ENCODE data around the gene GCLM. TPM values are rescaled to one million over a fixed set of nuclear protein-coding genes. Genes with fewer than 3 reads are reported as not detected.
"Not testable (repeated sequence)": the region's sequence is repeated elsewhere in the genome, so short reads cannot be mapped to it uniquely, and the experiment has no call there.

Gene GCLM
- total and polyA plus RNA-seq, 5 donors, result 3.8 to 10.4 (median 9.9) TPM

- DNase-seq; H3K27ac ChIP-seq (ENCODE audit: low read length); ATAC-seq; H3K4me1 ChIP-seq (ENCODE audit: control insufficient read depth, insufficient read depth, low read length); H3K9me3 ChIP-seq (ENCODE audit: control insufficient read depth, low read length); H3K4me3 ChIP-seq (ENCODE audit: low read length); H3K27me3 ChIP-seq (ENCODE audit: control insufficient read depth, insufficient read depth); intact Hi-C loops (cut with DNase I): not testable (repeated sequence)
- WGBS, result 95% methylated on average over 3 of the region's 3 CpGs
Observed at GRCh38 chr1:93910880-93911279, 1.6 kb upstream of the GCLM start.

- H3K27me3 ChIP-seq (ENCODE audit: control insufficient read depth, insufficient read depth), result no peaks in the 10 kb centered on the region
- intact Hi-C loops (cut with DNase I), result no loop called here
- H3K4me1 ChIP-seq (ENCODE audit: control insufficient read depth, insufficient read depth, low read length), result no peaks in the 10 kb centered on the region
- DNase-seq (no peak), ATAC-seq (no peak)
- 94% methylated on average over 4 of the region's 4 CpGs for WGBS
- no peaks in the 10 kb centered on the region for H3K9me3 ChIP-seq (ENCODE audit: control insufficient read depth, low read length)
- H3K27ac ChIP-seq (ENCODE audit: low read length), result no peak overlapping the region
- no peak overlapping the region for H3K4me3 ChIP-seq (ENCODE audit: low read length)
Observed at GRCh38 chr1:93910305-93910704, 1.1 kb upstream of the GCLM start.

- peak; percentile 42 to 54 for ATAC-seq
- Histone ChIP-seq H3K4me3 (ENCODE audit: low read length) (peak overlapping the region; percentile 60), H3K4me1 (ENCODE audit: control insufficient read depth, insufficient read depth, low read length) (no peaks in the 10 kb centered on the region), H3K27me3 (ENCODE audit: control insufficient read depth, insufficient read depth) (no peaks in the 10 kb centered on the region), H3K27ac (ENCODE audit: low read length) (peak overlapping the region; percentile 71), H3K9me3 (ENCODE audit: control insufficient read depth, low read length) (no peaks in the 10 kb centered on the region)
- DNase-seq, result peak; percentile 38 to 74 (median 58)
- intact Hi-C loops (cut with DNase I), result no loop called here
- under 1% methylated on average over 49 of the region's 49 CpGs for WGBS
Observed at GRCh38 chr1:93908394-93909145, 660 bp downstream of the GCLM start.

GRCh38 chr1:93907718-93908117, 1.5 kb downstream of the GCLM start:
- 57% methylated on average over 3 of the region's 3 CpGs for WGBS
- H3K4me3 ChIP-seq (ENCODE audit: low read length), result peak overlapping the region; percentile 60
- DNase-seq (peak in 2 of 3 donors; percentile 27 to 66), ATAC-seq (no peak)
- intact Hi-C loops (cut with DNase I), result no loop called here
- no peak overlapping the region for H3K27ac ChIP-seq (ENCODE audit: low read length)
- no peaks in the 10 kb centered on the region for H3K9me3 ChIP-seq (ENCODE audit: control insufficient read depth, low read length)
- no peaks in the 10 kb centered on the region for H3K27me3 ChIP-seq (ENCODE audit: control insufficient read depth, insufficient read depth)
- H3K4me1 ChIP-seq (ENCODE audit: control insufficient read depth, insufficient read depth, low read length), result no peaks in the 10 kb centered on the region

GRCh38 chr1:93906480-93906879, 2.8 kb downstream of the GCLM start:
- ATAC-seq (no peak), DNase-seq (no peak)
- no peak overlapping the region for H3K4me3 ChIP-seq (ENCODE audit: low read length)
- no peaks in the 10 kb centered on the region for H3K4me1 ChIP-seq (ENCODE audit: control insufficient read depth, insufficient read depth, low read length)
- intact Hi-C loops (cut with DNase I), result no loop called here
- no peak overlapping the region for H3K27ac ChIP-seq (ENCODE audit: low read length)
- no peaks in the 10 kb centered on the region for H3K9me3 ChIP-seq (ENCODE audit: control insufficient read depth, low read length)
- H3K27me3 ChIP-seq (ENCODE audit: control insufficient read depth, insufficient read depth), result no peaks in the 10 kb centered on the region
- WGBS, result 94% methylated on average over 3 of the region's 3 CpGs

GRCh38 chr1:93905734-93906133, 3.5 kb downstream of the GCLM start:
- no peaks in the 10 kb centered on the region for H3K27me3 ChIP-seq (ENCODE audit: control insufficient read depth, insufficient read depth)
- ATAC-seq, result no peak
- DNase-seq, result no peak
- H3K9me3 ChIP-seq (ENCODE audit: control insufficient read depth, low read length), result no peaks in the 10 kb centered on the region
- H3K4me3 ChIP-seq (ENCODE audit: low read length), result no peak overlapping the region
- no peak overlapping the region for H3K27ac ChIP-seq (ENCODE audit: low read length)
- no peaks in the 10 kb centered on the region for H3K4me1 ChIP-seq (ENCODE audit: control insufficient read depth, insufficient read depth, low read length)
- intact Hi-C loops (cut with DNase I), result no loop called here
- WGBS, result 91% methylated on average over 2 of the region's 2 CpGs

- Histone ChIP-seq H3K9me3 (ENCODE audit: control insufficient read depth, low read length) (no peaks in the 10 kb centered on the region), H3K4me1 (ENCODE audit: control insufficient read depth, insufficient read depth, low read length) (no peaks in the 10 kb centered on the region), H3K4me3 (ENCODE audit: low read length) (no peak overlapping the region), H3K27me3 (ENCODE audit: control insufficient read depth, insufficient read depth) (no peaks in the 10 kb centered on the region), H3K27ac (ENCODE audit: low read length) (no peak overlapping the region)
- DNase-seq (no peak), ATAC-seq (no peak)
- intact Hi-C loops (cut with DNase I), result no loop called here
- WGBS, result 96% methylated on average over 1 of the region's 1 CpG
Observed at GRCh38 chr1:93905051-93905450, 4.2 kb downstream of the GCLM start.

GRCh38 chr1:93904228-93904627, 5.0 kb downstream of the GCLM start:
- no peak overlapping the region for H3K4me3 ChIP-seq (ENCODE audit: low read length)
- ATAC-seq, result no peak
- intact Hi-C loops (cut with DNase I), result no loop called here
- no peak overlapping the region for H3K27ac ChIP-seq (ENCODE audit: low read length)
- no peaks in the 10 kb centered on the region for H3K4me1 ChIP-seq (ENCODE audit: control insufficient read depth, insufficient read depth, low read length)
- H3K9me3 ChIP-seq (ENCODE audit: control insufficient read depth, low read length), result no peaks in the 10 kb centered on the region
- WGBS, result 54% methylated on average over 2 of the region's 2 CpGs
- no peak for DNase-seq
- no peaks in the 10 kb centered on the region for H3K27me3 ChIP-seq (ENCODE audit: control insufficient read depth, insufficient read depth)

GRCh38 chr1:93900723-93901504, 8.3 kb downstream of the GCLM start:
- no peak overlapping the region for H3K4me3 ChIP-seq (ENCODE audit: low read length)
- no peaks in the 10 kb centered on the region for H3K4me1 ChIP-seq (ENCODE audit: control insufficient read depth, insufficient read depth, low read length)
- intact Hi-C loops (cut with DNase I), result no loop called here
- DNase-seq, result no peak
- H3K27me3 ChIP-seq (ENCODE audit: control insufficient read depth, insufficient read depth), result no peaks in the 10 kb centered on the region
- 97% methylated on average over 3 of the region's 3 CpGs for WGBS
- ATAC-seq, result no peak
- H3K27ac ChIP-seq (ENCODE audit: low read length), result no peak overlapping the region
- H3K9me3 ChIP-seq (ENCODE audit: control insufficient read depth, low read length), result no peaks in the 10 kb centered on the region

GRCh38 chr1:93899543-93900207, 9.6 kb downstream of the GCLM start:
- no peak overlapping the region for H3K4me3 ChIP-seq (ENCODE audit: low read length)
- intact Hi-C loops (cut with DNase I), result no loop called here
- no peaks in the 10 kb centered on the region for H3K9me3 ChIP-seq (ENCODE audit: control insufficient read depth, low read length)
- DNase-seq, result no peak
- no peaks in the 10 kb centered on the region for H3K4me1 ChIP-seq (ENCODE audit: control insufficient read depth, insufficient read depth, low read length)
- no peak overlapping the region for H3K27ac ChIP-seq (ENCODE audit: low read length)
- no peak for ATAC-seq
- WGBS, result 89% methylated on average over 3 of the region's 3 CpGs
- no peaks in the 10 kb centered on the region for H3K27me3 ChIP-seq (ENCODE audit: control insufficient read depth, insufficient read depth)

- H3K27me3 ChIP-seq (ENCODE audit: control insufficient read depth, insufficient read depth), result no peaks in the 10 kb centered on the region
- no peaks in the 10 kb centered on the region for H3K4me1 ChIP-seq (ENCODE audit: control insufficient read depth, insufficient read depth, low read length)
- 75% methylated on average over 6 of the region's 6 CpGs for WGBS
- H3K9me3 ChIP-seq (ENCODE audit: control insufficient read depth, low read length), result no peaks in the 10 kb centered on the region
- DNase-seq, result no peak
- H3K27ac ChIP-seq (ENCODE audit: low read length), result no peak overlapping the region
- ATAC-seq, result no peak
- H3K4me3 ChIP-seq (ENCODE audit: low read length), result no peak overlapping the region
- intact Hi-C loops (cut with DNase I), result no loop called here
Observed at GRCh38 chr1:93888900-93889299, 20.3 kb downstream of the GCLM start.
